Measurements from ENCODE around the gene MYH11.
A peak's percentile ranks its signal among the peaks of the same experiment; 100 is the strongest.
"Not testable (repeated sequence)": the region's sequence is repeated elsewhere in the genome, so short reads cannot be mapped to it uniquely, and the experiment has no call there.

Gene MYH11

DNA sequence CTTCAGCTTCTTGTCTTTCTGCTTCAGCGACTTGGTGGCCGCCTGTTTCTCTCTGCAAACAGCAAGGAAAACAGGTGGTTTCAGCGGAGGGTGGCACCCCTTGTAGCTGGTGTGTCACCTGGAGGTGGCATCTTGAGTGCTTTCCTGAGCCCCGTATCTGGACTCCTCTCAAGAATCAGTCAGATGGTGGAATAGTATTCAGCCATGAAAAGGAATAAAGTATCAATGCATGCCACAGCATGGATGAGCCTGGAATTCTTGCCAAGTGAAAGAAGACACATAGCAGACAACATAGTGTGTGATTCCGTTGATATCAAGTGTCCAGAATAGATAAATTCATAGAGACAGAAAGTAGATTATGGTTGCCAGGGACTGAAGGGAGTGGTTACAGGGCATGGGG, 141.6 kb downstream of the MYH11 start:
- DNase-seq = no peak
- TF ChIP-seq POLR2A (IDR thresholded peaks at IDR 0.05; ENCODE audit: low read length) = no peak
- TF ChIP-seq GATA1 (IDR thresholded peaks at IDR 0.05; ENCODE audit: low read depth, low read length) = no peak

DNA sequence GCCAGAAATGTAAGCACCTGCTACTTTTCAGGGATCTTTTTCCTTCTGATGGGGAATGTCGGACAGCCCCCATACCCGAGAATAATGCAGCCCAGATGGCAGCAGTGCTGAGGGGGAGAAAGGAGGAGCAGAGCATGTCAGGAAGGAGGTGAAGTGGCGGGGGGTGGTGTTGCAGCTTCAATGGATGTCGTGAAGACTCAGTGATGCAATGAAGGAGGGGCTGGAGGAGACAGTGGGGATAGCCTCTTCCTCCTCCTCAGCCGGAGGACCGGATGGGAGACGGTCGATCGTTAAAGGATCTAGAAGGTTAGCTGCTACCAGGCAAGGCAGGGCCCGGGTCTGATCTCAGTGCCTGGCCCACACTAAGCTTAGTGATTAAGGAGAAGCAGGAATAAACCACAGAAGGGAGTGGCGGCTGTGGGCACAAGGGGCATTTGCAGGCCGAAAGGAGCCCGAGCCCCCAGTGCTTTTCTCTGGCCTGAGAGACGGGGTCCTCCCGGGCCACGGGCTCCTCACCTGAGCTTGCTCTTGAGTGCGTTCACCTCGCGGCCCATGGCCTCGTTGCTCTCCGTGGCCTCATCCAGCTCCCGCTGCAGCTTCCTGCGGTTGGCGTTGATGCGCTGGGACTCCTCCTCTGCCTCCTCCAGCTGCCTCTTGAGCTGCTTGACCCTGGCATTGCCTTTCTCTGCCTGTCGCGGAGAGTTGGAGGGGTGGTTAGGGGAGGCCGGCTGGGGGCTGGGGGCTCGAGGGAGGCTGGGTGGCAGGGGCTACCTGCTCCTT, 142.2 kb downstream of the MYH11 start:
- TF ChIP-seq POLR2A (IDR thresholded peaks at IDR 0.05; ENCODE audit: low read length) (no peak), GATA1 (IDR thresholded peaks at IDR 0.05; ENCODE audit: low read depth, low read length) (no peak)
- DNase-seq = no peak

- DNase-seq = no peak
- TF ChIP-seq GATA1 (IDR thresholded peaks at IDR 0.05; ENCODE audit: low read depth, low read length) (no peak), POLR2A (IDR thresholded peaks at IDR 0.05; ENCODE audit: low read length) (no peak)
Observed at GRCh38 chr16:15708997-15709396, 147.8 kb downstream of the MYH11 start.

DNA sequence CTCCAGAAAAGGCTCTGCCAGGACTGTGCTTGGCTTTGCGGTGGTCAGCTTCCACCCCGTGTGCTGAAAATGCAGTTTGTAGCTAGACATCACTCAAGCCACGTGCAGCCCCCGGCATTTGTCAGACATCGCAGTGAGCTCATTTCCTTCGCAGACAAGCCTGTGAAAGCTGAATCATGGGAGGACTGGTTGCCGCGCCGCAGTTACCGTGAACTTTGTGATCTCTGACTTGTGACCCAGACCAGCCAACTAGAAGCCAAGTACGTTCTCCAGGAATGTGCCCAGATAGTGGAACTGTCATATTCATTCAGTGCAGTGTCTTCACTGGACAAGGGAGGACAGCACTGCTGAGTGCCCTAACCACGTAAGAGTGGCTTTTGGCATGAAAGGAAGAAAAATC, 148.7 kb downstream of the MYH11 start:
- TF ChIP-seq GATA1 (IDR thresholded peaks at IDR 0.05; ENCODE audit: low read depth, low read length) = no peak
- no peak for TF ChIP-seq POLR2A (IDR thresholded peaks at IDR 0.05; ENCODE audit: low read length)
- DNase-seq = no peak

- no peak for DNase-seq
- no peak for TF ChIP-seq POLR2A (IDR thresholded peaks at IDR 0.05; ENCODE audit: low read length)
- TF ChIP-seq GATA1 (IDR thresholded peaks at IDR 0.05; ENCODE audit: low read depth, low read length) = no peak
Observed at GRCh38 chr16:15707332-15707731, 149.5 kb downstream of the MYH11 start.

- DNase-seq = no peak
- TF ChIP-seq GATA1 (IDR thresholded peaks at IDR 0.05; ENCODE audit: low read depth, low read length) (no peak), POLR2A (IDR thresholded peaks at IDR 0.05; ENCODE audit: low read length) (no peak)
Observed at GRCh38 chr16:15705064-15705565, 151.7 kb downstream of the MYH11 start.

DNA sequence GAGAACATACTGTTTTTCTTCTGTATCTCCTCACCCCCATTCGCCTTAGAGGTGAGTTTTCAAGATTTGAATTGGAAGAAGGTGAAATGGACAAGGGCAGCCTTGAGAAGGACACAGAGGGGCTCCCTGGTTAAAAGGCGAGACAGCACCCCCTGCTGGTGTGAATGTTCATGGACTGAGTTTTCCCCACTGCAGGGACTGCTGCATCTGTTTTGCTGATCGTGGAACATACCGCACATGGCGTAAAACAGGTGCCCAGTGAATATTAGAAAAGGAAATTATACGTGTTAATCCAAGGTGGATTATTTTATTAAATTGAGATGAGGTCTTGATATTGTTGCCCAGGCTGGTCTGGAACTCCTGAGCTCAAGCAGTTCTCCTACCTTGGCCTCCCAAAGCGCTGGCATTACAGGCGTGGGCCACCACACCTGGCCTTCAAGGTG, 152.3 kb downstream of the MYH11 start:
- TF ChIP-seq POLR2A (IDR thresholded peaks at IDR 0.05; ENCODE audit: low read length) (no peak), GATA1 (IDR thresholded peaks at IDR 0.05; ENCODE audit: low read depth, low read length) (no peak)
- peak; percentile 72 to 86 for DNase-seq

DNA sequence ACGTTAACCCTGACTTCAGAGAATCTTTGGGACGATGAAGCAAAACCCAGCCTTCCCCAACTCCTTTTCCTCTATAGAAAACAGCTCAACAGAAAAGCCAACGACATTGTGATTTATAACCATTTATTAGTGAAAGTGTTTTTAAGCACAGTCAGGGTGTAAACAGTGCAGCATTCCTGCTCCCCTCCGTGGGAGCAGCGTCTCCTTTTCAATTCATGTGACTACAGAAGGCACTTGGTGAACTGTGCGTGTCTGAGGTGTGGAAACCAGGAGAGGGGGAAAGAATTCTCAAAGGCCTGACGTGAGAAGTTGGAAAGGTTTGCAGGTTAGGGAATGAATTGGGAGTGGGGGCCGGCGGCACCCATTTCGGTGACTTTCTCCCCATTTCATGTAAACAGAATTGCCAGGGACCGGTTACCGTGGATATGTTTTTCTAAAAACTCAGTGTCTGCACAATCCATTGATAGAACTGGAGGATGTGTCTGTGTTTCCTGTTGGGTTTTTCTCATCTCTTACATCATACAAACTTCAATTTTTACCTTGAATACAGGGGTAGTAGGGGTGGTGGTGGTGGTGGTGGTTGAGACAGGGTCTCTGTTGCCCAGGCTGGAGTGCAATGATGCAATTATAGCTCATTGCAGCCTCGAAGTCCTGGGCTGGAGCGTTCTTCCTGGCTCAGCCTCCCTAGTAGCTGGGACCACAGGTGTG, 153.6 kb downstream of the MYH11 start:
- TF ChIP-seq GATA1 (IDR thresholded peaks at IDR 0.05; ENCODE audit: low read depth, low read length) = no peak
- no peak for TF ChIP-seq POLR2A (IDR thresholded peaks at IDR 0.05; ENCODE audit: low read length)
- no peak for DNase-seq

DNA sequence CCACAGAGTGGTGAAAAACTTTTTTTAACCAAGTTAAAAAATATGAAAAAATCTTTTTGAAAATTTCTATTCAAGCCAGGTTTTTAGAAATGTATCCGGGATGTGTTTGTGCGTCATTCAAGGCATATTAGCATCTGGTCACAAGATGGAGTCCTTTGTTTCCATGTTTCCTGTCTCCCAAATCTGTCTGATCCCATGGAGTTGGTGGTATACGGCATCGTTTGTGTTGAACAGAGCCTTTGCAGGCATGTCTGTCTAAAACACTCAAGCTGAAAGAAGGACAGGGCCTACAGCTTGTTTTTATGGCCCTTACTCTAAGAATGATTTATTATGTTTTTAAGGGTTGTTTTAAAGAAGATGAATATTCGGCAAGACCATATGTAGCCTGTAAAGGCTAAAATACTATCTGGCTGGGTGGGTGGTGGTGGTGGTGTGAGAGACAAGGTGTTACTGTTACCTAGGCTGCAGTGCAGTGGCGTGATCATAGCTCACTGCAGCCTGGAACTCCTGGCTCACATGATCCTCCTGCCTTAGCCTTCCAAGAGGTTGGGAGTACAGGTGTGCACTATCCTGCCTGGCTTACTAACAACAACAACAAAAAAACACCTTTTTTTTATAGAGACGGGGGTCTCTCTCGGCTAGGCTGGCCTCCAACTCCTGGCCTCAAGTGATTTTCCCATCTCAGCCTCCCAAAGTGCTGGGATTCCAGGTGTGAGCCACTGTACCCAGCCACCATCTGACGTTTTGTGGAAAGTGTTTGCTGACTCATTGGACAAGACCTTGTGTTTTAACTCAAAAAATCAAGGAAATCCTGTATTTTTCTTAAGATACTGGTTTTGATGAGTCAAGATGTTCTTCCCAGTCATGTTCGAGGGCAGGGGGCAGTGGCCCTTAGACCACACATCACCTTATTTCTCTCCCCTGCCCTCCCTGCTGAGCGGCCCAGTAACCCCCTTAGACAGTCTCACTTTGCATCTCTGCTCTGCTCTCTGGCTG, 154.6 kb downstream of the MYH11 start:
- DNase-seq = no peak
- TF ChIP-seq GATA1 (IDR thresholded peaks at IDR 0.05; ENCODE audit: low read depth, low read length) = no peak
- no peak for TF ChIP-seq POLR2A (IDR thresholded peaks at IDR 0.05; ENCODE audit: low read length)

- TF ChIP-seq GATA1 (IDR thresholded peaks at IDR 0.05; ENCODE audit: low read depth, low read length) (no peak), POLR2A (IDR thresholded peaks at IDR 0.05; ENCODE audit: low read length) (no peak)
- DNase-seq = no peak
Observed at GRCh38 chr16:15701367-15701766, 155.5 kb downstream of the MYH11 start.

DNA sequence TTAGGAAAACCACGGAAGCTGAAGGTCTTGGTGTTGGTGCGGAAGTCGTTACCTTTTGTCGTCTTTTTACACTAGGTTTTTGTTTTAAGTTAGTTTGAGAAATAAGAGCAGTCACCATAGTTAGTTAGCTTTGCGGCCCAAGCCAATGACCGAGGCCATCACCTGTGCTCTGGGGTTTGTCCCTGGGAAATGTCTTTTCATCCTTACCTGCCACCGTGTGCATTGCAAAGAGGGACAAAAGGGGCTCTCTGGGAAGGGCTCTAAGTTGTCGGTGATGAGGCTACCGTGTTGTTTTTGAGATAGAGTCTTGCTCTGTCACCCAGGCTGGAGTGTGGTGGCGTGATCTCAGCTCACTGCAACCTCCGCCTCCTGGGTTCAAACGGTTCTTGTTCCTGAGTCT, 157.0 kb downstream of the MYH11 start:
- TF ChIP-seq POLR2A (IDR thresholded peaks at IDR 0.05; ENCODE audit: low read length) = no peak
- TF ChIP-seq GATA1 (IDR thresholded peaks at IDR 0.05; ENCODE audit: low read depth, low read length) = no peak
- no peak for DNase-seq

- TF ChIP-seq GATA1 (IDR thresholded peaks at IDR 0.05; ENCODE audit: low read depth, low read length) (no peak), POLR2A (IDR thresholded peaks at IDR 0.05; ENCODE audit: low read length) (no peak)
- no peak for DNase-seq
Observed at GRCh38 chr16:15694499-15694898, 162.3 kb downstream of the MYH11 start.

GRCh38 chr16:15692508-15692907, 164.3 kb downstream of the MYH11 start:
- not testable (repeated sequence) for DNase-seq

DNA sequence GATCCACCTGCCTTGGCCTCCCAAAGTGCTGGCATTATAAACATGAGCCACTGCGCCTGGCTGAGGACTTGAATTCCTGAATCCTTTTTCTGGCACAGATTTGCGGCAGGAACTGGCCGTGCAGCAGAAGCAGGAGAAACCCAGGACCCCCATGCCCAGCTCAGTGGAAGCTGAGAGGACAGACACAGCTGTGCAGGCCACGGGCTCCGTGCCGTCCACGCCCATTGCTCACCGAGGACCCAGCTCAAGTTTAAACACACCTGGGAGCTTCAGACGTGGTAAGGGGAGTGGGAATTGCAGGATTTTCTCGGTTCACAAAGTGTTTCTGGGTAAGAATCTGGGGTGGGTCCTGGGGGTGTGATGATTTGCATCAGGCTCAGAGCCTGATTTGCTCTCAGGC, 165.8 kb downstream of the MYH11 start:
- no peak for TF ChIP-seq POLR2A (IDR thresholded peaks at IDR 0.05; ENCODE audit: low read length)
- TF ChIP-seq GATA1 (IDR thresholded peaks at IDR 0.05; ENCODE audit: low read depth, low read length) = no peak
- DNase-seq = no peak
